ENCODE measurements around the gene PRCD. TPM values are rescaled to one million over a fixed set of nuclear protein-coding genes. Genes with fewer than 3 reads are reported as not detected.

PRCD gene
- total RNA-seq, 2 experiments from 2014 or later = not detected

DNA sequence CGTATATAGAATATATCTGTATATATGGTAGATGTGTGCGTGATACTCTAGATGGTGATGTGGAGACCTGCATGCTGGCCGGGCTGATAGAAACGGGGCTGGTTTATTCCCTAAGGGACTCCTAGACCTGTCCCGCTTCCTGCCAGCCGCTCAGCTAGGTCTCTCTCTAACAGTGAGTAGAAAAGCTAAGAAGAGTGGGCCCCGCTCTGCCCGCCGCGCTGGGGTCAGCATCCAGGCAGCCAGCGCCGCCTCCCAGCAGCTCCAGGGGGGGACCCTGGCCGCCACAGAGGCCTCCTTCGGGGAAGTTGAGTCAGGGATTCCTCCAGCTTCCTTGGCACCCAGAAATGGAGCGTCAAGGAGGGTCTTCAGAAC, 11.7 kb upstream of the PRCD start:
- H3K4me3 Mint-ChIP-seq = peak overlapping the region; percentile 81
- Histone ChIP-seq H3K4me1 (ENCODE audit: insufficient read depth, low read length) (peaks cover 45% of the 10 kb centered on the region), H3K4me3 (ENCODE audit: low read length) (peak overlapping the region; percentile 26), H3K36me3 (ENCODE audit: insufficient read depth, low read length) (no peaks in the 10 kb centered on the region), H3K9me3 (ENCODE audit: control insufficient read depth in 1 of 2, insufficient read depth in 1 of 2, low read length in 2 of 2) (no peaks in the 10 kb centered on the region), H3K27me3 (ENCODE audit: control insufficient read depth in 1 of 2, insufficient read depth in 2 of 2, low read length in 2 of 2) (no peaks in the 10 kb centered on the region), H3K27ac (ENCODE audit: low read depth in 1 of 2, low read length in 2 of 2) (peak overlapping the region; percentile 8 to 34)
- TF ChIP-seq CTCF (IDR thresholded peaks at IDR 0.05) = no peak
- no peaks in the 10 kb centered on the region for H3K27me3 Mint-ChIP-seq
- peak overlapping the region; percentile 70 for H3K27ac Mint-ChIP-seq
- peak; percentile 33 for ATAC-seq (ENCODE audit: poor library complexity)
- ChIA-PET POLR2A (interaction anchor here (1.0 to 1.6 kb wide), 5 partner anchors 13 to 198 kb away, joined by 3 to 6 read pairs (median 5); partner anchors contain the start of genes JMJD6 and METTL23), CTCF (interaction anchor here (1.4 to 2.0 kb wide), 2 partner anchors 96 to 153 kb away, joined by 3 to 8 read pairs; no protein-coding TSS in a partner anchor)
- DNase-seq = no peak
- peaks cover 34% of the 10 kb centered on the region for H3K4me1 Mint-ChIP-seq (ENCODE audit: low read depth)
- intact Hi-C loops (cut with DNase I, micrococcal nuclease) = no loop called here
- no peaks in the 10 kb centered on the region for H3K36me3 Mint-ChIP-seq (ENCODE audit: low read depth)
- H3K9me3 Mint-ChIP-seq = no peaks in the 10 kb centered on the region

GRCh38 chr17:76528528-76529223, 11.2 kb upstream of the PRCD start:
- Mint-ChIP-seq H3K27me3 (no peaks in the 10 kb centered on the region), H3K36me3 (ENCODE audit: low read depth) (no peaks in the 10 kb centered on the region), H3K27ac (peak overlapping the region; percentile 70), H3K4me3 (peak overlapping the region; percentile 81), H3K4me1 (ENCODE audit: low read depth) (peaks cover 28% of the 10 kb centered on the region), H3K9me3 (no peaks in the 10 kb centered on the region)
- Histone ChIP-seq H3K4me1 (ENCODE audit: insufficient read depth, low read length) (peaks cover 39% of the 10 kb centered on the region), H3K36me3 (ENCODE audit: insufficient read depth, low read length) (no peaks in the 10 kb centered on the region), H3K27ac (ENCODE audit: low read depth in 1 of 2, low read length in 2 of 2) (peak overlapping the region; percentile 8 to 34), H3K27me3 (ENCODE audit: control insufficient read depth in 1 of 2, insufficient read depth in 2 of 2, low read length in 2 of 2) (no peaks in the 10 kb centered on the region), H3K9me3 (ENCODE audit: control insufficient read depth in 1 of 2, insufficient read depth in 1 of 2, low read length in 2 of 2) (no peaks in the 10 kb centered on the region), H3K4me3 (ENCODE audit: low read length) (peak overlapping the region; percentile 26)
- ChIA-PET CTCF (interaction anchor here (2.0 kb wide), 1 partner anchor 95 kb away, joined by 8 read pairs; no protein-coding TSS in a partner anchor), POLR2A (interaction anchor here (1.0 to 1.6 kb wide), 2 partner anchors 143 to 198 kb away, joined by 3 to 6 read pairs; partner anchors contain the start of genes JMJD6 and METTL23)
- ATAC-seq (ENCODE audit: poor library complexity) (no peak), DNase-seq (peak in 1 of 14 experiments; percentile 26)
- intact Hi-C loops (cut with DNase I, micrococcal nuclease) = no loop called here
- TF ChIP-seq CTCF (IDR thresholded peaks at IDR 0.05) = no peak

DNA sequence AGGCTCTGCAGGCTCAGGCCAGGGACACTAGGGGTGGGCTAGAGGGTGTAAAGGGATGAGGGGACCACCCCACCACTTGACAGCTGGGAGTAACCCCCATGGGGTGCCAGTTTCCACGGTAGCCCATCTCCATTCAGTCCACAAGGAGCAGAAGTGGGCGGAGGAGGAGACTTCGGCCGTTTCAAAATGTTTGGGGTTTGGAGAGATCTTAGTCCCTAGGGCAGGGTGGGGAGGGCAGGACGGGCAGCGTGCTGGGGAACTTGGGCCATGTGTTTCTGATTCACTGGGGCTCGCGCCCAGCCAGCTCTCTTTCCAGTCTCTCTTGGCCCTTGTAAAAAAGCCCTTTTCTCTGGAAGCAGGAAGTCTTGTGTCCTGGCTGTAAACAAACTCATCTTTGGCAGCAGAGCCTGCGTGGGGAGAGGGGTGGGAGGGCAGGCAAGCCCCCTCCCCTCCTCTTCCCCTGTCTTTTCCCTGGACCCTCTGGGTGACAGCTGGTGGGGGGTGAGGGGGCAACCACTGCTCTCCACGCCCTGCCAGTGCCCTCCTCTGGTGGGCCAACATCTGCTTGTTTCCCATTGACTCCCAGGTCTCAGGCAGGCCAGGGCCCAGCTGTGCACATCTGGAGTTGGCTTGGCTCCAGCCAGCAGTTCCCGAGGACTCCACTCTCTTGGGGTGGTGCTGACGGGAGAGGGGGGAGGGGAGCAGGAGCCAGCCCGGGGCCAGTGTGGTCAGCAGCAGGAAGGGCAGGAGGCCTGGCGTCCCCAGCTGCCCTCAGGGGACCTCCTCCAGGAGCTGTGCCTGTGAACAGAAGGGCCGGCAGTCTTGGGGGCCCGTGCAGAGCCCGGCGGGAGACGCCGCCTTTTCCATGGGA, 10.4 kb upstream of the PRCD start:
- peak overlapping the region; percentile 27 for H3K27ac Mint-ChIP-seq
- intact Hi-C loops (cut with DNase I, micrococcal nuclease) = no loop called here
- CTCF ChIA-PET = interaction anchor here (2.0 kb wide), 1 partner anchor 95 kb away, joined by 8 read pairs; no protein-coding TSS in a partner anchor

More for the DNA sequence above, 10.4 kb upstream of the PRCD start:
- no peaks in the 10 kb centered on the region for H3K9me3 ChIP-seq (ENCODE audit: control insufficient read depth in 1 of 2, insufficient read depth in 1 of 2, low read length in 2 of 2)
- peaks cover 39% of the 10 kb centered on the region for H3K4me1 ChIP-seq (ENCODE audit: insufficient read depth, low read length)
- H3K27me3 ChIP-seq (ENCODE audit: control insufficient read depth in 1 of 2, insufficient read depth in 2 of 2, low read length in 2 of 2) = no peaks in the 10 kb centered on the region
- no peaks in the 10 kb centered on the region for H3K9me3 Mint-ChIP-seq
- H3K27ac ChIP-seq (ENCODE audit: low read depth in 1 of 2, low read length in 2 of 2) = no peak overlapping the region
- H3K4me1 Mint-ChIP-seq (ENCODE audit: low read depth) = peaks cover 26% of the 10 kb centered on the region
- ATAC-seq (ENCODE audit: poor library complexity) (no peak), DNase-seq (peak in 1 of 14 experiments; percentile 41)
- no peaks in the 10 kb centered on the region for H3K36me3 ChIP-seq (ENCODE audit: insufficient read depth, low read length)
- H3K4me3 Mint-ChIP-seq = no peak overlapping the region
- no peaks in the 10 kb centered on the region for H3K27me3 Mint-ChIP-seq
- H3K4me3 ChIP-seq (ENCODE audit: low read length) = no peak overlapping the region
- H3K36me3 Mint-ChIP-seq (ENCODE audit: low read depth) = no peaks in the 10 kb centered on the region
- POLR2A ChIA-PET = interaction anchor here (0.6 to 1.0 kb wide), 2 partner anchors 147 to 197 kb away, joined by 3 read pairs; partner anchors contain the start of genes JMJD6 and METTL23
- TF ChIP-seq CTCF (IDR thresholded peaks at IDR 0.05) = no peak

Data from CD4-positive, alpha-beta T cell (primary cell).